Bronchial epithelial cell (primary cell): Measurements from ENCODE around the gene SNAP25. TPM values are rescaled to one million over a fixed set of nuclear protein-coding genes. Genes with fewer than 3 reads are reported as not detected.

ENCODE experiments used
- DNase-seq: peaks from one replicate; pipeline ENCODE4 v3.0.0-alpha.2; 2010; ENCODE audit warnings: low read depth
- FAIRE-seq: peaks from 2 replicates; lab custom pipeline; 2011; peaks lifted over from hg19 to GRCh38; lab: Jason Lieb, UNC
- H3K27me3 ChIP-seq: 2 replicates; pipeline ENCODE4 v1.5.1; 2011; ENCODE audit warnings: low read length; ENCODE audit not compliant: control insufficient read depth, insufficient read depth
- H3K36me3 ChIP-seq: 2 replicates; pipeline ENCODE4 v1.5.1; 2011; ENCODE audit warnings: low read length; ENCODE audit not compliant: control insufficient read depth, insufficient read depth
- H3K4me3 ChIP-seq: 2 replicates; pipeline ENCODE4 v1.5.1; 2011; ENCODE audit warnings: mild to moderate bottlenecking, low read depth, low read length, control low read depth
- CTCF ChIP-seq: IDR thresholded peaks from 2 replicates; pipeline ENCODE4 v1.5.1; 2011; ENCODE audit warnings: mild to moderate bottlenecking, moderate library complexity, low read length, control low read depth, inconsistent platforms; ENCODE audit not compliant: insufficient read depth, severe bottlenecking
- total RNA-seq: library from RNA; depleted of rRNA; stranded (reverse); fragments of >200 nt; gene quantifications from 2 replicates; pipeline ENCODE4 v1.2.1, GENCODE V29; 2014

SNAP25 gene
- total RNA-seq, 1 donor from 2014 or later, result not detected

DNA sequence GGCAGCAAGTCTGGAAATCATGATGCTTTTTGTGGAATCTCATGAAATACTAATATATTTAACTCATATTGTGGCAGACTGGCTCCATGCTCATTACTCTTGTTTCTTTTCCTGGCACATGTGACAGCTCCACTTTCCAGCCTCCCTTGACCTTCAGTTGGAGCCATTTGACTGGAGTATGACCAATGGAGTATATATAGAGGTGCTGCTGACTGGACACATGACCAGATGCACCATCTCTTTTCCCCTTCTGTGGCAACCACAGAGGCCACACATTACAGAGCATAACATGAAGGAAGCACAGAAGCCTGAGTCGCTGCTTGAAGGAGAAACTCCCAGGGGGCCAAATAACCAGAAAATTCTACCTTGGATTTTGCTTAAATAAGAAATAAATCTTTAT is 138.0 kb downstream of the SNAP25 start:
- Histone ChIP-seq H3K4me3 (no peak overlapping the region), H3K27me3 (no peaks in the 10 kb centered on the region), H3K36me3 (no peaks in the 10 kb centered on the region)
- no peak for DNase-seq
- FAIRE-seq, result no peak
- TF ChIP-seq CTCF, result no peak

Other genes with a start within 250 kb of the SNAP25 start
- 4.2 and 5.2 TPM in 2 replicates for gene ANKEF1, start 183.8 kb upstream of the SNAP25 start, total RNA-seq
- 5.3 and 7.6 TPM in 2 replicates for gene MKKS, start 215.4 kb downstream of the SNAP25 start, total RNA-seq
- 3.9 and 4.9 TPM in 2 replicates for gene SLX4IP, start 216.5 kb downstream of the SNAP25 start, total RNA-seq